Fibroblast of skin of scalp (primary cell): ENCODE measurements around the gene GPR63.

ENCODE experiments used
- DNase-seq: peaks from one replicate; pipeline ENCODE4 v3.0.0-alpha.2; 2013

The GPR63 gene

GRCh38 chr6:96816301-96816817 is 20.9 kb downstream of the GPR63 start:
- DNase-seq, result peak; percentile 53

- peak; percentile 79 for DNase-seq
These were observed 22.7 kb downstream of the GPR63 start for GRCh38 chr6:96814625-96815024.

- peak; percentile 62 for DNase-seq
These were observed 25.1 kb downstream of the GPR63 start for GRCh38 chr6:96812077-96812703.

GRCh38 chr6:96811670-96812069 is 25.6 kb downstream of the GPR63 start:
- no peak for DNase-seq

GRCh38 chr6:96811136-96811535 is 26.1 kb downstream of the GPR63 start:
- DNase-seq, result no peak

GRCh38 chr6:96809119-96809518 is 28.2 kb downstream of the GPR63 start:
- peak; percentile 15 for DNase-seq

- no peak for DNase-seq
These were observed 34.2 kb downstream of the GPR63 start for GRCh38 chr6:96803106-96803481.

- no peak for DNase-seq
These were observed 41.8 kb downstream of the GPR63 start for GRCh38 chr6:96795481-96795880.

GRCh38 chr6:96794980-96795379 is 42.3 kb downstream of the GPR63 start:
- peak; percentile 82 for DNase-seq

GRCh38 chr6:96792561-96793190 is 44.6 kb downstream of the GPR63 start:
- no peak for DNase-seq

- DNase-seq, result no peak
These were observed 47.4 kb downstream of the GPR63 start for GRCh38 chr6:96789871-96790270.

GRCh38 chr6:96787846-96788580 is 49.3 kb downstream of the GPR63 start:
- no peak for DNase-seq

GRCh38 chr6:96786336-96786735 is 50.9 kb downstream of the GPR63 start:
- no peak for DNase-seq

- no peak for DNase-seq
These were observed 52.6 kb downstream of the GPR63 start for GRCh38 chr6:96784650-96785049.

GRCh38 chr6:96783307-96783706 is 54.0 kb downstream of the GPR63 start:
- DNase-seq, result no peak

- no peak for DNase-seq
These were observed 55.7 kb downstream of the GPR63 start for GRCh38 chr6:96781557-96781956.

- DNase-seq, result no peak
These were observed 60.2 kb downstream of the GPR63 start for GRCh38 chr6:96777113-96777512.

GRCh38 chr6:96775727-96776400 is 61.4 kb downstream of the GPR63 start:
- no peak for DNase-seq

GRCh38 chr6:96766769-96767168 is 70.5 kb downstream of the GPR63 start:
- no peak for DNase-seq

GRCh38 chr6:96762599-96762998 is 74.7 kb downstream of the GPR63 start:
- no peak for DNase-seq

GRCh38 chr6:96761794-96762193 is 75.5 kb downstream of the GPR63 start:
- no peak for DNase-seq

GRCh38 chr6:96760153-96760687 is 77.1 kb downstream of the GPR63 start:
- DNase-seq, result no peak

GRCh38 chr6:96755096-96755495 is 82.2 kb downstream of the GPR63 start:
- no peak for DNase-seq
